GM21515 (cell line): Measurements from ENCODE around the gene SRPK3.

Experiments used
- ATAC-seq: cut with Tn5 transposase; IDR thresholded peaks from one replicate; pipeline ENCODE4 v1.9.1; 2021; ENCODE audit not compliant: unreplicated experiment

Gene SRPK3

GRCh38 chrX:153781428-153782047 is 697 bp downstream of the SRPK3 start:
- no peak for ATAC-seq

- no peak for ATAC-seq
Measured at GRCh38 chrX:153782313-153782712, 1.5 kb downstream of the SRPK3 start.

DNA sequence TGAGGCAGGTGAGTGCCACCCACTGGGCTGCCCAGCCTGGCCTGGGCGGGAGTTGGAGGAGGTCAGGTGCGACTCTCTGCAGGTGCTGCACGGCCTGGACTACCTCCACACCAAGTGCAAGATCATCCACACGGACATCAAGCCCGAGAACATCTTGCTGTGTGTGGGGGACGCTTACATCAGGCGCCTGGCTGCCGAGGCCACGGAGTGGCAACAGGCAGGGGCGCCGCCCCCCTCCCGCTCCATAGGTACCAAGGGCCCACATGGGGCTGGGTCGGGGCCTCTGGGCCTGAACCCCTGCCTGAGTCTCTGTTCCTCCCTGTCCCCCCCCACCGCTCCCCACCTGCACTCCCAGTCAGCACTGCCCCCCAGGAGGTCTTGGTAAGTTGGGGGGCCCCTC is 2.0 kb downstream of the SRPK3 start:
- no peak for ATAC-seq

- no peak for ATAC-seq
Measured at GRCh38 chrX:153783378-153784013, 2.7 kb downstream of the SRPK3 start.

- ATAC-seq: no peak
Measured at GRCh38 chrX:153784325-153784967, 3.6 kb downstream of the SRPK3 start.

DNA sequence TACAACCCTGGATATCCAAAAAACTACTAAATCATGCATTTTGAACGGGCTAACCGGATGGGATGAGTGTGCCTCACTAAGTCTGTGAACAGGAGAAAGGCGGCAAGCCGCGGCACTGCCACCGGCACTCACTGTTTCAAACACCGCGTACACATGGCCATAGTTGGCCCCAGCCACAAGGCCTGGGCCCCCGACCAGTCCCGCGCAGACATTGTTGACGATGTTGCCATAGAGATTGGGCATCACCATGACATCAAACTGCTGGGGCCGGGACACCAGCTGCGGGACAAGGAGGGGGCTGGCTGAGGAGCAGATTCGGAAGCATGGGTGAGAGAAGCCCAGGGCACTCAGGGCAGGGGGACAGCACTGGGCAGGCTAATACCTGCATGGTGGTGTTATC is 5.8 kb downstream of the SRPK3 start:
- ATAC-seq: no peak

GRCh38 chrX:153789654-153790053 is 8.8 kb downstream of the SRPK3 start:
- ATAC-seq: no peak

GRCh38 chrX:153791104-153791852 is 10.4 kb downstream of the SRPK3 start:
- no peak for ATAC-seq

GRCh38 chrX:153792368-153792767 is 11.5 kb downstream of the SRPK3 start:
- no peak for ATAC-seq

DNA sequence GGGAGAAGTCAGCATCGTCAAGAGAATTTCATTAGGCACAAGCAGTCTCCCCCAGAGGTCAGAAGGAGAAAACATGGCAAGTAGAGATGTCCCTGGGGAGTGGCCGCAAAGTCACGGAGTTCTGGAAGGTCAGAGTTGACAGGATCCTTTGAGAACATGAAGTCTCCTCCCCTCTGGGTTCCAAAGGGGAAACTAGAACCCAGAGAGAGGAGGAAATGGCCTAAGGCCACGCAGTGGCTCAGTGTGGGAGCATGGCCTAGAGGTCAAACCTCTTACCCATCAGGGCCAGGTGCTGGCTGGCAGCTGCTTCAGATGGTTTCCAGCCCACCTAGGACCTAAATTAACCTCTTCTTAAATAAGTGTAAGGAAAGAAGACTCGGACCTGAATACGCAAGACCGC is 12.4 kb downstream of the SRPK3 start:
- ATAC-seq: no peak

DNA sequence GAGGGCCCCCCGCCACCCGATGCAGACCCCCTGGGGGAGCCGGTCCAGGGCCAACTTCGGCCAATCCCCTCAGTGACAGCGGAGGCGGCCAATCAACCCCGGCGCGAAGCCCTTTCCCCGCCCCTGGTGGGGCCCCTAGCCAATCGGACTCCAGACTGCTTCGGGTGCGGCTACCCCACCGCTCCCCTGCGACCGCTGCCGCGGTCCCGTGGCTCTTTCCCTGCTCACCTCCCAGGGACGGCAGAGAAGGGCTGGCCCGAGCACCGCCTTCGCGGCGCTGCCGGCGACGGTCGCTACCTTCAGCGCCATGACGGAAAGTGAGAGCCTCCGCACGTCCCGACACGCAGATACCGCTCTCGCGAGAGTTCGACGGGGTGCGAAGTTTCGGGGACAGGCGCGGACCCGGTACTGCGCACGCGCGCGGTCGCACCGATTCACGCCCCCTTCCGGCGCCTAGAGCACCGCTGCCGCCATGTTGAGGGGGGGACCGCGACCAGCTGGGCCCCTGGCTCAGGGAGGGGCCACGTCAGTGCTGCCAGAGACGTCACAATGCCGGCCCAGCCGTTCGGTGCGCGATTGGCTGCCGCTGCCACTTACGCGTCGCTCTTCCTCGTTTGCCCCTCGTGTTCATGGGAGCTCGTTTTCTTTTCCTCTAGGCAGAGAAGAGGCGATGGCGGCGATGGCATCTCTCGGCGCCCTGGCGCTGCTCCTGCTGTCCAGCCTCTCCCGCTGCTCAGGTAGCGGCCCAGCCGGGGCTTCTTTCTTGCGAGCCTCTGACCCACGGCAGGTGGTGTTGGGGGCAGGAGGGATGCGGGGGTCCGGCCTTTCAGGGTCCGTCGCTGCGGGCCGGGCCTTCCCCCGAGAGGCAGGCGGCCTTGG is 13.4 kb downstream of the SRPK3 start, which contains the start of the genes IDH3G and SSR4:
Gene IDH3G, minus strand, starts transcription at position 358 of the 879 bp plus-strand sequence. Its CDS starts 49 bp downstream, at position 309.
Gene SSR4, plus strand, starts transcription at position 651 of the 879 bp plus-strand sequence. Its CDS starts 20 bp downstream, at position 671.
- ATAC-seq: peak; percentile 90

- ATAC-seq: no peak
Measured at GRCh38 chrX:153794897-153795816, 14.3 kb downstream of the SRPK3 start.

GRCh38 chrX:153797415-153798015 is 16.7 kb downstream of the SRPK3 start:
- no peak for ATAC-seq

DNA sequence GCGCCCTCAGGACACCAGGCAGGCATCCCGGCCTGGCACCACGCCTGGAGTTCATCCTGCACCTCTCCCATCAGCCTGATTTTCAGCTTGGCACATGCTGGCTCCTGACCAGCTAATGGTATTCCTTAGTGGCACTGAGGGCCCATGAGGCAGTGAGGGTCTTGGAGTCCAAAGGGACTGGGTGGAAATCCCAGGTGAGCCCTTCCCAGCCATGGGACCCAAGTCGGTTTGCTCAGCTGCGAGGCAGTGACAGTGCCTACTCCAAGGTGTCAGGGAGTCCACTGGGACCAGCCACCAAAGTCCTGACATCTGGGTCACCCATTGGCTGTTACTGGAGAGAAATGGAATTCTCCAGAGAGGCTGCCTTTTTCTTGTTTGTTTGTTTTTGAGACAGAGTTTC is 18.5 kb downstream of the SRPK3 start:
- no peak for ATAC-seq

DNA sequence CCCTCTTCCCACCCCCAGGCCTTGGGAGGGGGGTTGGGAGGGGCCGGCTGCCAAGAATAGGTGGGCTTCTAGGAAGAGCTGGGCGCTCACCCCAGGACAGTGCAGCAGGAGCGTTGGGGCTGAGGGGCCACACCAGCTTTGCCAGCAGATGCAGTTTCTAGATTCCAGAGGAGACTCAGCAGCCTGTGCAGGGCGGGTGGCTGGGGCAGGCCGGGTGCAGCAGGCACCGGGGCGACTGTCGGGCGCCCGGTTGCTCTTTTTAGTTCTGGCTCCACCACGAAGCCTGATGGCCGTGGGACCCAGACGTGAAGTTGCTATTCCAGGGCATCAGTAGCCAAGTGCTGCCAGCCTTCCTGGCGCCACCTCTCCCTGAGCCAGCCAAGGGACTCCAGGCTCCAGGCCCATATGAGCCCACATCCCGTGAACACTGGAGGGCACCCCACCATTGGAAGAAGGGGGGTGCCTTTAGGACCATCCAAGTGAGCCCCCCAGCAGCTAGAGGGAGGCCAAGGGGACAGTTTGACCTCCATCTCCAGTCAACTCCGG is 19.4 kb downstream of the SRPK3 start:
- ATAC-seq: no peak

GRCh38 chrX:153800746-153801145 is 19.9 kb downstream of the SRPK3 start:
- no peak for ATAC-seq

- no peak for ATAC-seq
Measured at GRCh38 chrX:153801669-153802068, 20.8 kb downstream of the SRPK3 start.

- no peak for ATAC-seq
Measured at GRCh38 chrX:153802513-153803045, 21.7 kb downstream of the SRPK3 start.
